Keratinocyte (primary cell): ENCODE data around the gene NOD1. TPM values are rescaled to one million over a fixed set of nuclear protein-coding genes. Genes with fewer than 3 reads are reported as not detected.

Experiments
- DNase-seq: peaks from one replicate; pipeline ENCODE4 v3.0.0-alpha.2; 2011; ENCODE audit warnings: low read depth, missing footprints, low spot score
- FAIRE-seq: peaks from 2 replicates; lab custom pipeline; 2011; peaks lifted over from hg19 to GRCh38; lab: Jason Lieb, UNC
- H2AFZ ChIP-seq: 2 replicates; pipeline ENCODE4 v1.6.0; 2012; ENCODE audit warnings: low read length, control low read depth, inconsistent platforms; ENCODE audit not compliant: control insufficient read depth
- H3K27ac ChIP-seq: 2 replicates; pipeline ENCODE4 v1.5.1; 2011; ENCODE audit warnings: low read length; ENCODE audit not compliant: control insufficient read depth, insufficient read depth
- H3K27me3 ChIP-seq: 3 replicates; pipeline ENCODE4 v1.6.0; 2011; ENCODE audit warnings: low read length; ENCODE audit not compliant: control insufficient read depth, insufficient read depth; ENCODE audit errors: extremely low read depth
- H3K36me3 ChIP-seq, 2 experiments: 2 replicates in 1 of 2; 3 replicates in 1 of 2; pipeline ENCODE4 v1.5.1; 2011; ENCODE audit warnings: low read length in 2 of 2, mild to moderate bottlenecking in 1 of 2; ENCODE audit not compliant: control insufficient read depth in 2 of 2, insufficient read depth in 2 of 2; ENCODE audit errors: extremely low read depth in 1 of 2
- H3K4me1 ChIP-seq: 3 replicates; pipeline ENCODE4 v1.5.1; 2011; ENCODE audit warnings: low read length; ENCODE audit not compliant: control insufficient read depth, insufficient read depth; ENCODE audit errors: extremely low read depth
- H3K4me2 ChIP-seq: 3 replicates; pipeline ENCODE4 v1.6.0; 2011; ENCODE audit warnings: low read depth, low read length; ENCODE audit not compliant: control insufficient read depth, insufficient read depth; ENCODE audit errors: extremely low read depth
- H3K4me3 ChIP-seq, 3 experiments: fragments of 200-600 bp in 1 of 3; sonication (generic) in 1 of 3; 2 replicates in 2 of 3; 3 replicates in 1 of 3; pipeline ENCODE4 v1.5.1; 2011 to 2016; ENCODE audit warnings: low read length in 3 of 3, mild to moderate bottlenecking in 3 of 3, control low read depth in 2 of 3, inconsistent platforms in 1 of 3, low read depth in 1 of 3, mixed read lengths in 1 of 3, mixed run types in 1 of 3, moderate library complexity in 1 of 3; ENCODE audit not compliant: control insufficient read depth in 2 of 3, insufficient read depth in 2 of 3; ENCODE audit errors: extremely low read depth in 1 of 3
- H3K79me2 ChIP-seq: 2 replicates; pipeline ENCODE4 v1.6.0; 2012; ENCODE audit warnings: low read length; ENCODE audit not compliant: control insufficient read depth, insufficient read depth
- H3K9ac ChIP-seq: 3 replicates; pipeline ENCODE4 v1.6.0; 2011; ENCODE audit warnings: low read length; ENCODE audit not compliant: control insufficient read depth, insufficient read depth; ENCODE audit errors: extremely low read depth
- H3K9me1 ChIP-seq: 3 replicates; pipeline ENCODE4 v1.6.0; 2011; ENCODE audit warnings: low read length; ENCODE audit not compliant: control insufficient read depth, insufficient read depth; ENCODE audit errors: extremely low read depth
- H3K9me3 ChIP-seq: 2 replicates; pipeline ENCODE4 v1.5.1; 2012; ENCODE audit warnings: low read depth, low read length; ENCODE audit not compliant: control insufficient read depth
- H4K20me1 ChIP-seq: 3 replicates; pipeline ENCODE4 v1.6.0; 2011; ENCODE audit warnings: low read length; ENCODE audit not compliant: control insufficient read depth, insufficient read depth; ENCODE audit errors: extremely low read depth
- CTCF ChIP-seq, 3 experiments: IDR thresholded peaks in 1 of 3; conservative IDR thresholded peaks in 1 of 3; optimal IDR thresholded peaks in 1 of 3; 2 replicates in 2 of 3; 3 replicates in 1 of 3; pipeline versions ENCODE3 to v1.5.1; 2011; ENCODE audit warnings: low read length in 3 of 3, mild to moderate bottlenecking in 3 of 3, moderate library complexity in 2 of 3, control low read depth in 1 of 3, inconsistent platforms in 1 of 3; ENCODE audit not compliant: insufficient read depth in 2 of 3; ENCODE audit errors: extremely low read depth in 1 of 3
- EZH2 ChIP-seq: IDR thresholded peaks from one replicate; pipeline ENCODE4 v1.6.1; 2012; ENCODE audit warnings: inconsistent platforms, mild to moderate bottlenecking, low read length, moderate library complexity
- dilution Hi-C: fragments of 300-500 bp; cut with MboI; formaldehyde crosslinking; loops from one replicate; pipeline ENCODE4 v1.7.0; 2020; ENCODE audit warnings: low sequenced_read_pairs; ENCODE audit not compliant: extremely low pct_ligation_motif_present
- polyA plus RNA-seq, 5 experiments: library from polyadenylated mRNA; depleted of rRNA in 3 of 5; stranded (reverse) in 3 of 5; stranded (forward) in 1 of 5; unstranded in 1 of 5; fragments of >200 nt; gene quantifications; 1 replicate in 1 of 5; 2 replicates in 3 of 5; 3 replicates in 1 of 5; pipeline versions ENCODE4 v1.2.1 to v1.2.3, GENCODE V29; 2011 to 2012; ENCODE audit warnings: missing spikeins in 2 of 5, low read depth in 1 of 5, low replicate concordance in 1 of 5

The NOD1 gene
- polyA plus RNA-seq, 1 donor (not counting 4 experiments of a cell fraction or from before 2014, with no cell fraction given) = 4.3 TPM

DNA sequence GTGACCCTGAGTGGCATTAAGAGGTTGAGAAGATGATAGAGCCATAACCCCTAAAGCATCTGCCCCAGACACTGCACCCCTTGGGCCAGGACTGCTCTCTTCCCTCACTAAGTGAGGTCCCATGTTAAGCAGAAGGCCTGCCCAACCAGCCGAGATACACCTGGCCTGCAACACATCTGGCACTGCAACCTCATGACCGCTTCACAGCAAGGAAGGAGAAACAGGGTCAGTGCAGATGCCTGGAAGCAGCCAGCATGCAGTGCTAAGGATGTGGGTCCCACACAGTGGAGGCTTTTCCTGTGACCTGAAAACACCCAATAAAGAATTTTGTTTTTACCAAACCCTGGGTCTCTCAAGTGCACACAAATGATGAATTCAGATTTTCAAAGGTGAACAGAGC is 7.4 kb downstream of the NOD1 start:
- Histone ChIP-seq H3K79me2 (peaks cover 6% of the 10 kb centered on the region), H3K9me3 (no peaks in the 10 kb centered on the region), H3K27ac (no peak overlapping the region), H3K4me2 (no peak overlapping the region), H3K4me1 (peaks cover 15% of the 10 kb centered on the region), H3K9me1 (no peaks in the 10 kb centered on the region), H3K9ac (no peak overlapping the region), H4K20me1 (no peaks in the 10 kb centered on the region), H3K36me3 (no peaks in the 10 kb centered on the region), H2AFZ (no peak overlapping the region), H3K27me3 (no peaks in the 10 kb centered on the region), H3K4me3 (no peak overlapping the region)
- FAIRE-seq (no peak), DNase-seq (no peak)
- TF ChIP-seq EZH2 (no peak), CTCF (optimal IDR thresholded peaks at IDR 0.05 in 1 of 3, IDR thresholded peaks at IDR 0.05 in 1 of 3, conservative IDR thresholded peaks at IDR 0.05 in 1 of 3; ENCODE audit: extremely low read depth in 1 of 3, insufficient read depth in 2 of 3, low read length in 3 of 3) (no peak)
- dilution Hi-C loops = no loop called here

GRCh38 chr7:30470771-30471170 is 7.8 kb downstream of the NOD1 start:
- no peaks in the 10 kb centered on the region for H4K20me1 ChIP-seq
- H3K27ac ChIP-seq = no peak overlapping the region
- no peak overlapping the region for H2AFZ ChIP-seq
- peaks cover 15% of the 10 kb centered on the region for H3K4me1 ChIP-seq
- FAIRE-seq (no peak), DNase-seq (no peak)
- TF ChIP-seq EZH2 (no peak), CTCF (optimal IDR thresholded peaks at IDR 0.05 in 1 of 3, IDR thresholded peaks at IDR 0.05 in 1 of 3, conservative IDR thresholded peaks at IDR 0.05 in 1 of 3; ENCODE audit: extremely low read depth in 1 of 3, insufficient read depth in 2 of 3, low read length in 3 of 3) (no peak)
- no peak overlapping the region for H3K4me2 ChIP-seq
- no peaks in the 10 kb centered on the region for H3K9me1 ChIP-seq
- no peaks in the 10 kb centered on the region for H3K27me3 ChIP-seq
- H3K4me3 ChIP-seq = no peak overlapping the region
- peaks cover 5% of the 10 kb centered on the region for H3K79me2 ChIP-seq
- H3K36me3 ChIP-seq = no peaks in the 10 kb centered on the region
- dilution Hi-C loops = no loop called here
- H3K9me3 ChIP-seq = no peaks in the 10 kb centered on the region
- no peak overlapping the region for H3K9ac ChIP-seq
